ENCODE measurements around the gene CTIF. TPM values are rescaled to one million over a fixed set of nuclear protein-coding genes. Genes with fewer than 3 reads are reported as not detected.

CTIF gene
- total and polyA plus RNA-seq, 11 donors: 21.2 to 93.0 (median 68.0) TPM

DNA sequence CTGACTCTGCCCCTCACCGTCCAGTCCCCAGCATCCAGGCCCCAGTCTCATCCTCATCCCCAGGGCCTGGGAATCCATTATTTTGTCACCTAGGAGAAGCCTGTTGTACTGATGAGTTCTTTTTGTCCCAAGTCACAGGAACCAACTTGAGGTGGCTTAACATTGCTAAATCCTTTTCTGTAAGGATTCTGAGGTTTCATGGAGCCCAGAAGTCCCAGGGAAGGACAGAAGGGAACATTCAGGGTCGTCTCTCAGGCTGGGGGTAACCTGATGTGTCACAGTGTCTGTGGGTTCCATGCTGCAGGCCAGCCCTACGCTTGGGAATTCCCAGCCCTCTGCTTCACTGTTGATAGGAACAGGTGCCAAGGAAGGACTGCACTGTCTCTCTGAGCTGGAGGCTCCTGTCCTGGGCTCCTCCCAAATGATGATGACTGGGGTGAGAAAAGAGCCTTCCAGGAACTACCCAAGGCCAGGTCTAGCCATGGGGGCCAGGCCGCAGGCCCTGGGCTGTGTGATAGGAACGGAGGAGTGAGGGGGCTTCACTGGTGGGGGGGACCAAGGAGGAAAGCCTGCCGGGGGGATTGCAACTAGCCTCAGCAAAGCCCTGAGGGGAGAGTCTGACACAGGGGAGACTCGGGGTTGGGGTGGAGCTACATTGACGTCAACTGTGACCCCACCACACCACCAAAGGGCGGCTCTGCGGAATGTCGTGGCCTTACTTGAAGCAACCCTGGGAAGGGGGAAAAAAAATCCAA, 266.2 kb downstream of the CTIF start:
- 94 to 97% (median 96%) methylated on average over 11 of the region's 11 CpGs for WGBS, 4 donors
- TF ChIP-seq, protein P1, sequence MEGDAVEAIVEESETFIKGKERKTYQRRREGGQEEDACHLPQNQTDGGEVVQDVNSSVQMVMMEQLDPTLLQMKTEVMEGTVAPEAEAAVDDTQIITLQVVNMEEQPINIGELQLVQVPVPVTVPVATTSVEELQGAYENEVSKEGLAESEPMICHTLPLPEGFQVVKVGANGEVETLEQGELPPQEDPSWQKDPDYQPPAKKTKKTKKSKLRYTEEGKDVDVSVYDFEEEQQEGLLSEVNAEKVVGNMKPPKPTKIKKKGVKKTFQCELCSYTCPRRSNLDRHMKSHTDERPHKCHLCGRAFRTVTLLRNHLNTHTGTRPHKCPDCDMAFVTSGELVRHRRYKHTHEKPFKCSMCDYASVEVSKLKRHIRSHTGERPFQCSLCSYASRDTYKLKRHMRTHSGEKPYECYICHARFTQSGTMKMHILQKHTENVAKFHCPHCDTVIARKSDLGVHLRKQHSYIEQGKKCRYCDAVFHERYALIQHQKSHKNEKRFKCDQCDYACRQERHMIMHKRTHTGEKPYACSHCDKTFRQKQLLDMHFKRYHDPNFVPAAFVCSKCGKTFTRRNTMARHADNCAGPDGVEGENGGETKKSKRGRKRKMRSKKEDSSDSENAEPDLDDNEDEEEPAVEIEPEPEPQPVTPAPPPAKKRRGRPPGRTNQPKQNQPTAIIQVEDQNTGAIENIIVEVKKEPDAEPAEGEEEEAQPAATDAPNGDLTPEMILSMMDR (IDR thresholded peaks at IDR 0.05): no peak
- no peak for TF ChIP-seq POLR2A (IDR thresholded peaks at IDR 0.05)
- Histone ChIP-seq H3K4me3 (no peak overlapping the region), H3K27me3 (no peaks in the 10 kb centered on the region), H3K36me3 (peaks cover 0 to 4% (median 0%) of the 10 kb centered on the region in 9 donors), H3K4me1 (peaks cover 5 to 81% (median 52%) of the 10 kb centered on the region in 12 donors), H3K9me3 (no peaks in the 10 kb centered on the region), H3K27ac (peak overlapping the region in 5 of 12 donors; percentile 78 to 87 (median 81))
- no peak for ATAC-seq
- DNase-seq: peak in 2 of 5 donors; percentile 12 to 21
- intact Hi-C loops (cut with DNase I): loop anchor here in 1 of 10 donors (5.0 kb wide), 1 partner anchor 687 kb away; the partner anchor contains the start of gene RPL17

DNA sequence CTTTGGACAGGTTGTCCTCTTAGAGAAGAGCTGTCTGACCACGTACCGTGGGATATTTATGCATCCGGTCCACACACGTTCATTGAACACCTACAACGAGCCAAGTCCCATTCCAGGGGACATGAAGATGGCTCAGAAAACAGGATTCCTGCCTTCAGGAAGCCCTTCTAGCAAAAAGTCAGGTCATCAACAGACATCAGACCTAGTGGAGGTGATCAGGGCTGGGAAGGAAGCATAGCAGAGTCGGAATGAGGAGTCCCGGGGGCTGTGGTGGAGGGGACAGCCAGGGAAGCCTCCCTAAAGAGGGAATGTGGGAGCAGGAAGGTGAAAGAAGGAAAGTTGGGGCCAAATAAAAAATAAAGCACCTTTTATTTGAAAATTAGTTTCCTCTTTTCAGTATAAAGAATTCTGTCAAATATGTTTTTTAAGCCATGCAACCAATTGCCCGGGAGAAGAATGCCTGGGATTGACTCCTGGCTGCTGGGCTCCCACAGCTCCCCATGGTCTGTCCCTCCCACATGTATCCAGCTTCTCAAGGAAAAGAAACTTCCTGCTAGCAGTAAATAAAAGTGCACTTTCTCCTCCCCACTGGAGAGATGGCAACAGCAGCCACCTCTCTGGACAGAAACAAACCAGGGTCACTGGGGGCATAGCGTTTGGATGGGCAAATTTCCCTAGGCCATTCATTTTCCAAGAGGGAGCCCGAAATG, 267.1 kb downstream of the CTIF start:
- WGBS, 4 donors: 84 to 87% (median 84%) methylated on average over 10 of the region's 10 CpGs
- TF ChIP-seq POLR2A (IDR thresholded peaks at IDR 0.05): no peak
- TF ChIP-seq, protein P1 (IDR thresholded peaks at IDR 0.05): no peak
- DNase-seq: peak in 2 of 5 donors; percentile 14 to 16
- Histone ChIP-seq H3K27ac (peak overlapping the region in 9 of 12 donors; percentile 40 to 83 (median 60)), H3K9me3 (no peaks in the 10 kb centered on the region), H3K4me1 (peaks cover 5 to 77% (median 50%) of the 10 kb centered on the region in 12 donors), H3K27me3 (no peaks in the 10 kb centered on the region), H3K4me3 (no peak overlapping the region), H3K36me3 (peaks cover 0 to 4% (median 0%) of the 10 kb centered on the region in 9 donors)
- intact Hi-C loops (cut with DNase I): loop anchor here in 1 of 10 donors (5.0 kb wide), 1 partner anchor 686 kb away; the partner anchor contains the start of gene RPL17
- ATAC-seq: no peak

DNA sequence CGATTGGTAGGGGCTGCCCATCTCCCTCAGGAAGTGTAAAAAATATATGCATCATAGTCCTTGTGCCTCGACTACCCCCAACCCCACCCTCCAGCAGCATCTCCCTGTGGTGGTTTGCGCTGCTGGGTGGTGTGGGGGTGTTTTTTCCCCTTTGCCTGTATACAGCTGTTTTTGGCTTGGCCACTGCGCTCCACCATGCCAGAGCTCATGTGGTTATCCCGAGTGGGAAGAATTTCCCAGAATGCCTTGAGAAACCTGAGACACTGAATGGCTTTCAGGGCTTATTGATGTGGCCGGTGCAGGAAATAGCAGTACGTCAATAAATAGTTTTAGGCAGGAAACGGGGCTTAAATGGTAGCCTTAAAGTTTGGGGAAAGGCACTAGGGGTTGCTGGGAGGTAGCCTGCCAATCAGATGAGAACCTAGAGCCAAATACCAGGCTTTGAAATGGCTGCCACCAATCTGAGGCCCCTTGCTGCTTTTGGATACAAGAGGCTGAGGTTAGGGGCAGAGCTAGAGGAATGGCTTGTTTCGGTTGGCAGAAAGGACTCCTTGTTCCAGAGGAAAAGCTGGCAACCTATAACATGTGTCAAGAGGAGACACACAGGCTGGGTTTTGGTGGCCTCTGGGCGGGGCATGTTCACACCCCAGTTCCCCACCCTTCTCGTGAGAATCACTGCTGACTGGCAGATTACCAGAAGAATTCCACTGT, 267.9 kb downstream of the CTIF start:
- H3K36me3 ChIP-seq: peaks cover 0 to 4% (median 0%) of the 10 kb centered on the region in 9 donors
- no peaks in the 10 kb centered on the region for H3K27me3 ChIP-seq
- WGBS, 4 donors: 51 to 56% (median 53%) methylated on average over 11 of the region's 11 CpGs
- DNase-seq (peak in 3 of 5 donors; percentile 45 to 64 (median 45)), ATAC-seq (peak; percentile 61 to 71 (median 66))
- TF ChIP-seq POLR2A (IDR thresholded peaks at IDR 0.05): no peak
- TF ChIP-seq, protein P1 (IDR thresholded peaks at IDR 0.05): no peak
- intact Hi-C loops (cut with DNase I): loop anchor here in 1 of 10 donors (5.0 kb wide), 1 partner anchor 686 kb away; the partner anchor contains the start of gene RPL17
- H3K4me1 ChIP-seq: peaks cover 5 to 70% (median 43%) of the 10 kb centered on the region in 12 donors
- H3K9me3 ChIP-seq: no peaks in the 10 kb centered on the region
- H3K27ac ChIP-seq: peak overlapping the region in 11 of 12 donors; percentile 40 to 83 (median 58)
- no peak overlapping the region for H3K4me3 ChIP-seq

All from heart left ventricle (tissue), 16 donors.